HepG2 (cell line): ENCODE data around the gene NUFIP2. TPM values are rescaled to one million over a fixed set of nuclear protein-coding genes. Genes with fewer than 3 reads are reported as not detected.

Experiments used
- ATAC-seq: fragments of 200-7000 bp; cut with Tn5 transposase; 3 replicates; pipeline ENCODE4 v1.9.1; 2020; ENCODE audit warnings: mild to moderate bottlenecking, moderate library complexity
- BruUV-seq: library from RNA; stranded (reverse); fragments of 400-500 nt; replicated peaks from 2 replicates; lab custom pipeline; 2021; lab: Mats Ljungman, UMichigan
- CTCF ChIA-PET: fragments of 300-600 bp; formaldehyde crosslinking; extraction: SDS; loops from one replicate; lab custom pipeline; 2021; ENCODE audit warnings: low total read pairs, inconsistent platforms, low intra/inter-chr PET ratio; lab: Yijun Ruan, JAX
- POLR2A ChIA-PET: fragments of 350-600 bp; sonication (Branson Sonifier 250); formaldehyde crosslinking; loops from one replicate; lab custom pipeline; 2020; ENCODE audit warnings: antibody characterized with exemption, inconsistent platforms; lab: Yijun Ruan, JAX
- DNase-seq: peaks from one replicate; pipeline ENCODE4 v3.0.0-alpha.2; 2015; ENCODE audit warnings: low spot score
- FAIRE-seq: peaks from 3 replicates; lab custom pipeline; 2011; peaks lifted over from hg19 to GRCh38; lab: Jason Lieb, UNC
- H2AFZ ChIP-seq: one replicate; pipeline ENCODE4 v1.6.1; 2011; ENCODE audit warnings: low read length, inconsistent platforms
- H3K27ac ChIP-seq: fragments of 300-600 bp; 3 replicates; pipeline ENCODE4 v1.8.0; 2011; ENCODE audit warnings: mixed run types, mild to moderate bottlenecking, mixed read lengths, low read length, inconsistent platforms; ENCODE audit not compliant: insufficient read depth; ENCODE audit errors: extremely low read length
- H3K27me3 ChIP-seq, 2 experiments: fragments of 200-600 bp in 1 of 2; 2 replicates in 1 of 2; 3 replicates in 1 of 2; pipeline versions ENCODE4 v1.6.0 to v1.8.0; 2011; ENCODE audit warnings: low read length in 2 of 2, mild to moderate bottlenecking in 2 of 2, moderate library complexity in 2 of 2, inconsistent platforms in 1 of 2; ENCODE audit not compliant: insufficient read depth in 2 of 2, control insufficient read depth in 1 of 2
- H3K36me3 ChIP-seq, 2 experiments: fragments of 200-600 bp in 1 of 2; replicated peaks in 1 of 2; 2 replicates in 1 of 2; 3 replicates in 1 of 2; pipeline versions ENCODE4 v1.5.1 to v1.8.0; 2011; ENCODE audit warnings: low read length in 2 of 2, inconsistent platforms in 1 of 2; ENCODE audit not compliant: insufficient read depth in 2 of 2, control insufficient read depth in 1 of 2
- H3K4me1 ChIP-seq: 2 replicates; pipeline ENCODE4 v1.5.1; 2012; ENCODE audit warnings: low read length, inconsistent platforms; ENCODE audit not compliant: insufficient read depth
- H3K4me2 ChIP-seq: 2 replicates; pipeline ENCODE4 v1.6.0; 2011; ENCODE audit warnings: low read depth, low read length, inconsistent platforms
- H3K4me3 ChIP-seq, 3 experiments: fragments of 200-600 bp in 1 of 3; sonication (generic), shearing (Covaris generic) in 1 of 3; replicated peaks in 1 of 3; 2 replicates each; pipeline ENCODE4 v1.5.1; 2011 to 2016; ENCODE audit warnings: low read length in 3 of 3, inconsistent platforms in 2 of 3, low read depth in 2 of 3, mild to moderate bottlenecking in 2 of 3, control low read depth in 1 of 3, mixed read lengths in 1 of 3; ENCODE audit not compliant: insufficient read depth in 1 of 3
- H3K79me2 ChIP-seq: one replicate; pipeline ENCODE4 v1.6.1; 2011; ENCODE audit warnings: low read length, inconsistent platforms; ENCODE audit not compliant: insufficient read depth
- H3K9ac ChIP-seq: 2 replicates; pipeline ENCODE4 v1.6.0; 2011; ENCODE audit warnings: mild to moderate bottlenecking, low read depth, low read length, inconsistent platforms; ENCODE audit not compliant: insufficient read depth
- H3K9me3 ChIP-seq: 2 replicates; pipeline ENCODE4 v1.5.1; 2012; ENCODE audit warnings: mild to moderate bottlenecking, low read length
- H4K20me1 ChIP-seq: 2 replicates; pipeline ENCODE4 v1.6.0; 2011; ENCODE audit warnings: inconsistent platforms, mild to moderate bottlenecking, low read length, moderate library complexity; ENCODE audit not compliant: insufficient read depth
- AGO2 ChIP-seq: fragments of 200-400 bp; formaldehyde crosslinking; optimal IDR thresholded peaks from 2 replicates; pipeline ENCODE3; 2017; ENCODE audit warnings: mild to moderate bottlenecking, low read depth, low read length, moderate library complexity
- DNMT3B ChIP-seq: conservative IDR thresholded peaks from 2 replicates; pipeline ENCODE4 v1.6.1; 2016; ENCODE audit warnings: missing biosample characterization, control low read depth
- ESRRA ChIP-seq: sonication (generic); formaldehyde crosslinking; IDR thresholded peaks from 2 replicates; pipeline ENCODE4 v1.5.1; 2020; ENCODE audit warnings: mild to moderate bottlenecking, low read depth, missing genetic modification reagents
- GFI1 ChIP-seq: sonication (generic); formaldehyde crosslinking; IDR thresholded peaks from 2 replicates; pipeline ENCODE4 v1.5.0; 2020; ENCODE audit warnings: missing genetic modification reagents, mild to moderate bottlenecking, borderline replicate concordance
- HES4 ChIP-seq: sonication (generic); formaldehyde crosslinking; IDR thresholded peaks from 2 replicates; pipeline ENCODE4 v1.9.0; 2021; ENCODE audit warnings: mild to moderate bottlenecking, missing genetic modification reagents, borderline replicate concordance
- MZF1 ChIP-seq: sonication (generic); formaldehyde crosslinking; IDR thresholded peaks from 2 replicates; pipeline ENCODE4 v1.8.1; 2023; ENCODE audit warnings: mild to moderate bottlenecking, missing genetic modification reagents, borderline replicate concordance
- SNAPC2 ChIP-seq: sonication (generic); formaldehyde crosslinking; IDR thresholded peaks from 2 replicates; pipeline ENCODE4 v1.8.1; 2022; ENCODE audit warnings: mild to moderate bottlenecking, missing genetic modification reagents
- TEAD3 ChIP-seq: optimal IDR thresholded peaks from 2 replicates; pipeline ENCODE3; 2016; ENCODE audit warnings: borderline replicate concordance
- ZNF790 ChIP-seq: sonication (generic); formaldehyde crosslinking; IDR thresholded peaks from 2 replicates; pipeline ENCODE4 v1.8.0; 2022; ENCODE audit warnings: missing genetic modification reagents, mild to moderate bottlenecking, borderline replicate concordance
- WGBS: methylation state at CpG from one replicate; pipeline ENCODE4 v1.1.6; 2017; ENCODE audit warnings: low lambda C conversion rate; 5-methylcytosine and 5-hydroxymethylcytosine counted together
- in situ Hi-C: cut with HindIII; loops from 2 replicates; pipeline ENCODE4 v1.10.0; 2017; ENCODE audit warnings: low pct_unique_long_range_greater_than_20kb; ENCODE audit not compliant: extremely low pct_ligation_motif_present
- intact Hi-C: fragments of 100-400 bp; cut with micrococcal nuclease; formaldehyde crosslinking; loops from one replicate; pipeline ENCODE4 v1.10.0; 2022; ENCODE audit not compliant: unreplicated experiment
- polyA plus RNA-seq, 8 experiments: library from polyadenylated mRNA; depleted of rRNA in 3 of 8; stranded (reverse) in 7 of 8; unstranded in 1 of 8; fragments of >200 nt; fragmentation: Illumina TruSeq in 4 of 8; extraction: Trizol in 4 of 8; gene quantifications; 2 replicates each; pipeline versions ENCODE4 v1.2.1 to v1.2.3, GENCODE V29; 2011 to 2016; ENCODE audit warnings: low read depth in 4 of 8, missing spikeins in 1 of 8, mixed read lengths in 1 of 8; ENCODE audit not compliant: insufficient read depth in 1 of 8
- total RNA-seq, 5 experiments: library from RNA; depleted of rRNA; stranded (reverse); fragments of >200 nt; fragmentation: Illumina TruSeq; extraction: Trizol; gene quantifications; 2 replicates each; pipeline ENCODE4 v1.2.3, GENCODE V29; 2016; ENCODE audit warnings: low read depth in 1 of 5

NUFIP2 gene
- total and polyA plus RNA-seq, 2 of the 13 experiments (the other 11 are each of a cell fraction or from before 2014, with no cell fraction given) = 10.3 to 30.8 TPM

DNA sequence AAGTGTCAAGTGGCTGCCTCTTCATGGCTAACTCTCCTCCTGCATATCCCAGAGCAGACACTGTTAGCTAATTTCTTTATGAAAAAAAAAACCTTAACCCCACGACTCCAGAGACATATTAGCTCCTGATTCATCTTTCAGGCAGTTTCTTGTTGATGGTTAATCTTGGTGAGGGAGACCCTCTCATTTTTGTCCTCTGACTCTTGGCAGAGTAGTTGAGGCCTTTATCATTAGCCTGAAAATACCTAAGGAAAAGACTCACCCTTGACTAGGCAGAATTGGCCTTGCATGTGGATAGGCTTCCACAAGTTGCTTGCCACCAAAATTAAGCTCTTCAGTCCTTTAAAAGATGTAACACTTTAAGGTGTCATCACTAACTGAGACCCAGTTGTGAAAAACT lies 43.3 kb downstream of the NUFIP2 start:
- Histone ChIP-seq H2AFZ (no peak overlapping the region), H3K27ac (no peak overlapping the region), H3K27me3 (no peaks in the 10 kb centered on the region), H3K4me1 (no peaks in the 10 kb centered on the region), H3K9ac (no peak overlapping the region), H3K4me3 (no peak overlapping the region), H4K20me1 (peaks cover 3% of the 10 kb centered on the region; the same call in 1 of the 2 replicates), H3K36me3 (no peaks in the 10 kb centered on the region; a peak in 1 of 5 replicates), H3K4me2 (no peak overlapping the region), H3K79me2 (no peaks in the 10 kb centered on the region), H3K9me3 (no peaks in the 10 kb centered on the region)
- FAIRE-seq (no peak), DNase-seq (no peak), ATAC-seq (no peak)
- in situ Hi-C loops (no loop called here), intact Hi-C loops (loop anchor here (5.0 kb wide), 1 partner anchor 42 kb away; the partner anchor contains the start of gene NUFIP2)
- CTCF ChIA-PET = no interaction called here
- 18% methylated on average over 1 of the region's 1 CpG for WGBS
- no peak for TF ChIP-seq DNMT3B (CRISPR knock-in tag)
- no peak for TF ChIP-seq SNAPC2 (CRISPR knock-in tag)
- no peak for TF ChIP-seq AGO2
- TF ChIP-seq TEAD3 (CRISPR knock-in tag) = no peak
- no TSS peak for BruUV-seq
- POLR2A ChIA-PET = interaction anchor here (0.8 kb wide), 1 partner anchor 43 kb away, joined by 3 read pairs; the partner anchor contains the start of gene NUFIP2

DNA sequence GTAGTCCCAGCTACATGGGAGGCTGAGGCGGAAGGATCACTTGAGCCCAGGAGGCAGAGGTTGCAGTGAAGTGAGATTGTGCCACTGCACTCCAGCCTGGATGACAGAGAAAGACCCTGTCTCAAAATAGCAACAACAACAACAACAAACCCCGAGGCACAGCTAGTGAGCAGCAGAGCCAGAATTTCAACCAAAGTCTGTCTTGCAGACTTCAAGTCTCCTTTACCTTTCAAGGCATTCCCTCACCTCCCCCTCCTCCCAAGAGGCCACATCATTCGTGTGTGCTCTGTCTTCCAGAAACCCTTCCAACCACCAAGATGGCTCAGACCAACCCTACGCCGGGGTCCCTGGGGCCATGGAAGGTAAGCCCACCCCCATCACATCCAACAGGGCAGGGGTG lies 45.1 kb downstream of the NUFIP2 start:
- H3K9ac ChIP-seq = no peak overlapping the region
- FAIRE-seq (no peak), ATAC-seq (no peak), DNase-seq (no peak)
- peaks cover 3% of the 10 kb centered on the region; the same call in 1 of the 2 replicates for H4K20me1 ChIP-seq
- WGBS = 51% methylated on average over 5 of the region's 5 CpGs
- no TSS peak for BruUV-seq
- H3K4me3 ChIP-seq = no peak overlapping the region
- POLR2A ChIA-PET = no interaction called here
- no peak for TF ChIP-seq GFI1
- TF ChIP-seq ZNF790 (CRISPR knock-in tag) = no peak
- no peak for TF ChIP-seq MZF1
- TF ChIP-seq ESRRA (CRISPR knock-in tag) = no peak
- no peak for TF ChIP-seq HES4 (CRISPR knock-in tag)
- no peaks in the 10 kb centered on the region for H3K4me1 ChIP-seq
- H3K79me2 ChIP-seq = no peaks in the 10 kb centered on the region
- H2AFZ ChIP-seq = no peak overlapping the region
- intact Hi-C loops = no loop called here
- H3K4me2 ChIP-seq = no peak overlapping the region
- no peaks in the 10 kb centered on the region for H3K27me3 ChIP-seq
- no peaks in the 10 kb centered on the region for H3K36me3 ChIP-seq
- in situ Hi-C loops = no loop called here
- CTCF ChIA-PET = no interaction called here
- no peaks in the 10 kb centered on the region for H3K9me3 ChIP-seq
- no peak overlapping the region for H3K27ac ChIP-seq
